Peyer's patch (tissue), 4 donors: ENCODE data around the gene SEPTIN12. TPM values are rescaled to one million over a fixed set of nuclear protein-coding genes. Genes with fewer than 3 reads are reported as not detected.

Experiments used
- DNase-seq, 3 donors: peaks; one replicate each; pipeline ENCODE4 v3.0.0-alpha.2; 2017 to 2019
- H3K27ac ChIP-seq, 4 donors: fragments of 200-600 bp; sonication (generic); one replicate each; pipeline ENCODE4 v1.5.1; 2016 to 2019
- H3K27me3 ChIP-seq, 2 donors: fragments of 200-600 bp; sonication (generic); one replicate each; pipeline ENCODE4 v1.5.1; 2019
- H3K36me3 ChIP-seq, 3 donors: fragments of 200-600 bp; sonication (generic); one replicate each; pipeline ENCODE4 v1.5.1; 2016 to 2019
- H3K4me1 ChIP-seq, 4 donors: fragments of 200-600 bp; sonication (generic); one replicate each; pipeline ENCODE4 v1.5.1; 2016 to 2019
- H3K4me3 ChIP-seq, 4 donors: fragments of 200-600 bp; sonication (generic); 1 replicate in 3 of 4; 2 replicates in 1 of 4; pipeline ENCODE4 v1.5.1; 2016 to 2019; ENCODE audit warnings: mild to moderate bottlenecking in 1 of 4
- H3K9me3 ChIP-seq, 4 donors: fragments of 200-600 bp; sonication (generic); one replicate each; pipeline ENCODE4 v1.5.1; 2016 to 2019; ENCODE audit warnings: mild to moderate bottlenecking in 1 of 4
- POLR2A ChIP-seq, 2 donors: fragments of 450-650 bp; IDR thresholded peaks; one replicate each; pipeline ENCODE4 v1.5.1; 2017; ENCODE audit warnings: antibody characterized with exemption in 2 of 2, mild to moderate bottlenecking in 2 of 2, moderate library complexity in 2 of 2
- total RNA-seq, 4 donors: library from RNA; depleted of rRNA; stranded (reverse); fragments of >200 nt; gene quantifications; one replicate each; pipeline ENCODE4 v1.1.0, GENCODE V29; 2016
- TF ChIP-seq, protein P1 (sequence below), 6 experiments: fragments of 450-650 bp in 4 of 6; fragments of 200-600 bp in 2 of 6; sonication (generic) in 1 of 6; IDR thresholded peaks; one replicate each; pipeline ENCODE4 v1.5.1; 2017 to 2019; ENCODE audit warnings: antibody characterized with exemption in 6 of 6, mild to moderate bottlenecking in 3 of 6, moderate library complexity in 1 of 6

SEPTIN12 gene
- total RNA-seq, 4 donors from 2014 or later: not detected

GRCh38 chr16:4780235-4780634 lies 7.9 kb downstream of the SEPTIN12 start:
- Histone ChIP-seq H3K9me3 (no peaks in the 10 kb centered on the region), H3K4me1 (no peaks in the 10 kb centered on the region), H3K4me3 (no peak overlapping the region), H3K27ac (no peak overlapping the region), H3K27me3 (no peaks in the 10 kb centered on the region), H3K36me3 (no peaks in the 10 kb centered on the region)
- TF ChIP-seq, protein P1, sequence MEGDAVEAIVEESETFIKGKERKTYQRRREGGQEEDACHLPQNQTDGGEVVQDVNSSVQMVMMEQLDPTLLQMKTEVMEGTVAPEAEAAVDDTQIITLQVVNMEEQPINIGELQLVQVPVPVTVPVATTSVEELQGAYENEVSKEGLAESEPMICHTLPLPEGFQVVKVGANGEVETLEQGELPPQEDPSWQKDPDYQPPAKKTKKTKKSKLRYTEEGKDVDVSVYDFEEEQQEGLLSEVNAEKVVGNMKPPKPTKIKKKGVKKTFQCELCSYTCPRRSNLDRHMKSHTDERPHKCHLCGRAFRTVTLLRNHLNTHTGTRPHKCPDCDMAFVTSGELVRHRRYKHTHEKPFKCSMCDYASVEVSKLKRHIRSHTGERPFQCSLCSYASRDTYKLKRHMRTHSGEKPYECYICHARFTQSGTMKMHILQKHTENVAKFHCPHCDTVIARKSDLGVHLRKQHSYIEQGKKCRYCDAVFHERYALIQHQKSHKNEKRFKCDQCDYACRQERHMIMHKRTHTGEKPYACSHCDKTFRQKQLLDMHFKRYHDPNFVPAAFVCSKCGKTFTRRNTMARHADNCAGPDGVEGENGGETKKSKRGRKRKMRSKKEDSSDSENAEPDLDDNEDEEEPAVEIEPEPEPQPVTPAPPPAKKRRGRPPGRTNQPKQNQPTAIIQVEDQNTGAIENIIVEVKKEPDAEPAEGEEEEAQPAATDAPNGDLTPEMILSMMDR (IDR thresholded peaks at IDR 0.05): no peak
- no peak for TF ChIP-seq POLR2A (IDR thresholded peaks at IDR 0.05)
- DNase-seq: no peak

DNA sequence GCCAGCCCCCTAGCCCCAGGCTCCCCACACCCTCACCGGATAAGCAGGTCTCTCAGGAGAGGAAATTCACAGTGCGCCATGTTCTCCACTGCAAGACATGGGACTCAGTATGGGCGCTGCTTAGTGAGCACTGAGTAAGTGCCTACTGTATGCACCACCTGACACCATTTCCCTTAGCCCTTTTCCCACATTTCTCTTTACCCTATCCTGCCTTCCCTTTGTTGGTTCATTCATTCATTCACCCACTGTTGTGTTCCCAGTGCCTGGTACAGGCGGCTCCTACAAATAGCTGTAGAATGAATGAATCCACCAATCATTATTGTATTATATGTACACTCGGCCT lies 10.1 kb downstream of the SEPTIN12 start:
- H3K9me3 ChIP-seq: no peaks in the 10 kb centered on the region
- H3K36me3 ChIP-seq: no peaks in the 10 kb centered on the region
- no peak for TF ChIP-seq POLR2A (IDR thresholded peaks at IDR 0.05)
- TF ChIP-seq, protein P1 (IDR thresholded peaks at IDR 0.05): no peak
- no peaks in the 10 kb centered on the region for H3K4me1 ChIP-seq
- H3K27me3 ChIP-seq: no peaks in the 10 kb centered on the region
- DNase-seq: no peak
- H3K27ac ChIP-seq: no peak overlapping the region
- H3K4me3 ChIP-seq: no peak overlapping the region

DNA sequence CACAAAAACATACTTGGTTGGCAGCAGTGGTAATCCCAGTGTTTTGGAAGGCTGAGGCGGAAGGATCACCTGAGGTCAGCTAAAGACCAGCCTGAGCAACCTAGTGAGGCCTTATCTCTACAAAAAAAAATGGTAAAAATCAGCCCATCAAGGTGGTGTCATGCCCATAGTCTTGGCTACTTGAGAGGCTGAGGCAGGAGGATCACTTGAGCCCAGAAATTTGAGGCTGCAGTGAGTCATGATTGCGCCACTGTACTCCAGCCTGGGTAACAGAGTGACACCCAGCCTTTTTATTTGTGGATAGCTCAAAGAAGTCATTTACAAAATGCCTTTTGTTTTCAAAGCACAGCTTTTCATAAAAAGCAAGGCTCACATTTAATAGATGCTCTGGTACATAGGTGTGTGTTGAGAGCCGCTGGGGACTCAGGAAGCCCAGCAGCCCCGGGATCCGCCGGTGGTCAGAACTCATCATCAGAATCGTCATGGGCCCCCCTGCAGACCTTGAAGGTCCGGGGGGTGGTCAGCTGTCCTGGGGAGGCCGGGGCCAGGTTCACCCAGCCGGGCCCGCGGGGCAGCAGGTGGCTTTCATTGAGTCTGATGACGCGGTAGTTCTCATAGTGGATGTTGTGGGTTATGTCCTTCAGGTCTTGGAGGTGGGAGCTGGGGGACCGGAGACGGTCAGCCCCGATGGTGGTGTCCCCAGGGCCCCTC lies 10.7 kb downstream of the SEPTIN12 start:
- Histone ChIP-seq H3K27ac (no peak overlapping the region), H3K9me3 (no peaks in the 10 kb centered on the region), H3K36me3 (no peaks in the 10 kb centered on the region), H3K4me3 (no peak overlapping the region), H3K4me1 (no peaks in the 10 kb centered on the region), H3K27me3 (no peaks in the 10 kb centered on the region)
- TF ChIP-seq, protein P1 (IDR thresholded peaks at IDR 0.05): no peak
- no peak for TF ChIP-seq POLR2A (IDR thresholded peaks at IDR 0.05)
- DNase-seq: no peak

DNA sequence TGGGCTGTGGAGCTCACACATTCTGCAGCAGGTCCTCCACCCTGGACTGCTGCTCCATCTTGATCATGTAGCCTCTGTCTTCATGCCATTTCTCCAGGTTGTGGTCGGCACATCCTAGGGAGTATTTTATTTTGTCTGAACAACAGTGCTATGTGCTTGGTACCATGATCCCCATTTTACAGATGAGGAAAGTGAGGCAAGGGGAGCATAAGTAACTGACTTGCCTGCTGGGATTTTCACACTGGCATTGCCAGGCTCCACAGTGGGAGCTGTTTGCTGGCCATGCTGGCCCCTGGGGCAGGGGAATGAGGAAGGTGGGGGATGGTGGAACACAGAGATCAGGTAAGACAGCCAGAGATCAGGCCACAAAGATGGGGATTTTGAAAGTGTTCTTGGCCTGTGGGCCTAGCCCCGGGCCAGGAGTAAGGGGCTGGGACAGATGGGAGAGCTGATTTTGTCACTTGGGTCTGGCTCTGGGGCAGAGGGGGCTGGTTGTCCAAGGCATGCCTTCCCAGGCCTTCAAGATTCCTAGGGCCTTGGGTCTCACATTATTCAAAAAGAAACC lies 11.9 kb downstream of the SEPTIN12 start:
- no peak for DNase-seq
- Histone ChIP-seq H3K4me3 (no peak overlapping the region), H3K9me3 (no peaks in the 10 kb centered on the region), H3K27me3 (no peaks in the 10 kb centered on the region), H3K27ac (no peak overlapping the region), H3K4me1 (no peaks in the 10 kb centered on the region), H3K36me3 (no peaks in the 10 kb centered on the region)
- no peak for TF ChIP-seq POLR2A (IDR thresholded peaks at IDR 0.05)
- TF ChIP-seq, protein P1 (IDR thresholded peaks at IDR 0.05): no peak

DNA sequence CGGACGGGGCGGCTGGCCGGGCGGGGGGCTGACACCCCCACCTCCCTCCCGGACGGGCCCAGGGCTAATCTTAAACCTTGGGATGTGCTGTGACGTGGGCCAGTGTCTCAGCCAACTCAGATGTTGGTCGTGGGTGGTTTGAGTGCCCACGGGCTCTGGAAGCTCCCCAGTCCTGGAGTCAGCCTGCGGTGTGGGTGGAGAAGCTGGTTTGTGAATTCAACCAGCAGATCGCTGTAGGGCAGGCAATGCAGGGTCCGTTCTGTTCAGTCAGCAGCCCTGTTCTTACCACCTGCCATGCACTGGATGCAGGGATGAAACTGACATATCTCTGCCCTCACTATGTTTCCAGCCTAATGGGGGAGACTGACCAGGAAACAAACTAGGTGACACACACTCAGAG lies 13.1 kb downstream of the SEPTIN12 start:
- no peak for DNase-seq
- TF ChIP-seq, protein P1 (IDR thresholded peaks at IDR 0.05): no peak
- TF ChIP-seq POLR2A (IDR thresholded peaks at IDR 0.05): no peak
- H3K9me3 ChIP-seq: no peaks in the 10 kb centered on the region
- H3K36me3 ChIP-seq: no peaks in the 10 kb centered on the region
- H3K4me3 ChIP-seq: no peak overlapping the region
- no peak overlapping the region for H3K27ac ChIP-seq
- H3K27me3 ChIP-seq: no peaks in the 10 kb centered on the region
- H3K4me1 ChIP-seq: no peaks in the 10 kb centered on the region
